ENCODE data around the gene KRT79.

DNA sequence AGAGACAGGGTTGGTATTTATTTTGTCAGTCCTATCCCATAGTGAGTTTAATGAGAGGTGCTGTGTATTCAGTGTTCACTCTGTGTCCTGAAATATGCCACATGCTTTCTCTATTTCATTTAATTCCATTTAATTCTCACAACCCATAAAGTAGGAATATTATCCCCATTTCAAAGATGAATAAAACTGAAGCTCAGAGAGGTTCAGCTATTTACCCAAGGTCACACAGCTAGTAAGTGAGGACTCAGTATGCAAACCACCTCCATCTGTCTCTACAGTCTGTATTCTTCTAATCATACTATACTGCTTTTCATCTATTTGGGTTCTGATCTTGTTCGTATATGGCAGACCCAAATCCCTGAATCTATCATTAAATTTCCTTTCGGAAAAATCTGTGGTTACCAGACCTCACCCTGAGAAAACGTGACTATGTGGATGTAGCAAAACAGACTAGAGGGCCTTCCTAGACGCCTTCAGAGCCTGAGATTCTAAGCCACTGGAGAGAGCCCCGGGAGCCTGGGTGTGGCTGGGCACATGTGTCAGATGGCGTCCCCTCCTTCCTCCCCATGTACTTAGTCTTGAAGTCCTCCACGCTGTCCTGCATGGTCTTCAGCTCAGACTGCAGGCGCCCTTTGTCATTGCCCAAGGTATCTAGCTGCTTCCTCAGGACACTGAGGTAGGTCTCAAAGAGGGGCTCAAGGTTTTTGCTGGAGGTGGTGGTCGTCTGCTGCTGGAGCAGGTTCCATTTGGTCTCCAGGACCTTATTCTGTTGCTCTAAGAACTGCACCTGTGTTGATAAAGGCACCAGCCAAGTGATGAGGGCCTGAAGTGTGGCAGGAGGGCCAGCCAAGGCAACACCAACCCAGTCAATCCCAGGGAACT is 22.7 kb downstream of the KRT79 start:
- TF ChIP-seq POLR2A (IDR thresholded peaks at IDR 0.05): no peak
- TF ChIP-seq, protein P1, sequence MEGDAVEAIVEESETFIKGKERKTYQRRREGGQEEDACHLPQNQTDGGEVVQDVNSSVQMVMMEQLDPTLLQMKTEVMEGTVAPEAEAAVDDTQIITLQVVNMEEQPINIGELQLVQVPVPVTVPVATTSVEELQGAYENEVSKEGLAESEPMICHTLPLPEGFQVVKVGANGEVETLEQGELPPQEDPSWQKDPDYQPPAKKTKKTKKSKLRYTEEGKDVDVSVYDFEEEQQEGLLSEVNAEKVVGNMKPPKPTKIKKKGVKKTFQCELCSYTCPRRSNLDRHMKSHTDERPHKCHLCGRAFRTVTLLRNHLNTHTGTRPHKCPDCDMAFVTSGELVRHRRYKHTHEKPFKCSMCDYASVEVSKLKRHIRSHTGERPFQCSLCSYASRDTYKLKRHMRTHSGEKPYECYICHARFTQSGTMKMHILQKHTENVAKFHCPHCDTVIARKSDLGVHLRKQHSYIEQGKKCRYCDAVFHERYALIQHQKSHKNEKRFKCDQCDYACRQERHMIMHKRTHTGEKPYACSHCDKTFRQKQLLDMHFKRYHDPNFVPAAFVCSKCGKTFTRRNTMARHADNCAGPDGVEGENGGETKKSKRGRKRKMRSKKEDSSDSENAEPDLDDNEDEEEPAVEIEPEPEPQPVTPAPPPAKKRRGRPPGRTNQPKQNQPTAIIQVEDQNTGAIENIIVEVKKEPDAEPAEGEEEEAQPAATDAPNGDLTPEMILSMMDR (IDR thresholded peaks at IDR 0.05): no peak

Measured in vagina (tissue), 2 donors.